Naive thymus-derived CD4-positive, alpha-beta T cell (primary cell): ENCODE measurements around the gene RGS5. TPM values are rescaled to one million over a fixed set of nuclear protein-coding genes. Genes with fewer than 3 reads are reported as not detected.

Source experiments
- ATAC-seq: fragments of 150-1000 bp; cut with Tn5 transposase; 2 replicates; pipeline ENCODE4 v1.10.0; 2021; ENCODE audit warnings: mild to moderate bottlenecking, moderate library complexity
- CTCF ChIA-PET: fragments of 350-600 bp; sonication (Branson Sonifier 250); formaldehyde crosslinking; loops from one replicate; lab custom pipeline; 2021; ENCODE audit warnings: antibody characterized with exemption; lab: Charles Lee
- POLR2A ChIA-PET: fragments of 350-600 bp; sonication (Branson Sonifier 250); formaldehyde crosslinking; loops from one replicate; lab custom pipeline; 2021; ENCODE audit warnings: antibody characterized with exemption, inconsistent platforms; lab: Charles Lee
- DNase-seq, 9 donors: peaks; one replicate each; pipeline versions ENCODE4 v3.0.0 to v3.0.0-alpha.2; 2020 to 2022; ENCODE audit warnings: mixed read lengths in 1 of 9
- H3K27ac ChIP-seq: one replicate; pipeline ENCODE4 v1.7.0; 2013; ENCODE audit warnings: mild to moderate bottlenecking, low read depth, low read length, moderate library complexity
- H3K27me3 ChIP-seq, 2 donors: one replicate each; pipeline ENCODE4 v1.7.0; 2013; ENCODE audit warnings: low read length in 2 of 2, mild to moderate bottlenecking in 2 of 2, moderate library complexity in 2 of 2; ENCODE audit not compliant: control insufficient read depth in 2 of 2, insufficient read depth in 2 of 2
- H3K36me3 ChIP-seq, 3 experiments: 1 replicate in 2 of 3; 2 replicates in 1 of 3; pipeline ENCODE4 v1.7.0; 2013; ENCODE audit warnings: low read length in 3 of 3, mild to moderate bottlenecking in 3 of 3, moderate library complexity in 1 of 3; ENCODE audit not compliant: insufficient read depth in 3 of 3, control insufficient read depth in 2 of 3
- H3K4me1 ChIP-seq, 2 donors: one replicate each; pipeline ENCODE4 v1.7.0; 2013; ENCODE audit warnings: low read length in 2 of 2, mild to moderate bottlenecking in 2 of 2, moderate library complexity in 1 of 2; ENCODE audit not compliant: control insufficient read depth in 2 of 2, insufficient read depth in 2 of 2
- H3K4me3 ChIP-seq: 2 replicates; pipeline ENCODE4 v1.7.0; 2013; ENCODE audit warnings: mild to moderate bottlenecking, low read length
- H3K9me3 ChIP-seq, 3 experiments: 1 replicate in 2 of 3; 2 replicates in 1 of 3; pipeline ENCODE4 v1.7.0; 2013; ENCODE audit warnings: low read length in 3 of 3; ENCODE audit not compliant: control insufficient read depth in 2 of 3
- H3K27ac Mint-ChIP-seq, 9 donors: one replicate each; pipeline ENCODE4 v1.8.0; 2020 to 2022; ENCODE audit warnings: mixed read lengths in 9 of 9, mild to moderate bottlenecking in 8 of 9, moderate library complexity in 5 of 9, inconsistent platforms in 2 of 9
- H3K27me3 Mint-ChIP-seq, 5 donors: one replicate each; pipeline ENCODE4 v1.8.0; 2021 to 2022; ENCODE audit warnings: mixed read lengths in 5 of 5, mild to moderate bottlenecking in 1 of 5
- H3K36me3 Mint-ChIP-seq, 5 donors: one replicate each; pipeline ENCODE4 v1.8.0; 2020 to 2022; ENCODE audit warnings: mixed read lengths in 5 of 5, mild to moderate bottlenecking in 3 of 5, inconsistent platforms in 1 of 5
- H3K4me1 Mint-ChIP-seq, 7 donors: one replicate each; pipeline ENCODE4 v1.8.0; 2020 to 2022; ENCODE audit warnings: mixed read lengths in 7 of 7, mild to moderate bottlenecking in 3 of 7, inconsistent platforms in 1 of 7
- H3K4me3 Mint-ChIP-seq, 10 donors: one replicate each; pipeline ENCODE4 v1.8.0; 2020 to 2022; ENCODE audit warnings: mild to moderate bottlenecking in 10 of 10, mixed read lengths in 10 of 10, moderate library complexity in 6 of 10, inconsistent platforms in 2 of 10
- H3K9me3 Mint-ChIP-seq, 11 donors: one replicate each; pipeline ENCODE4 v1.8.0; 2020 to 2022; ENCODE audit warnings: mixed read lengths in 11 of 11, mild to moderate bottlenecking in 4 of 11, inconsistent platforms in 1 of 11, moderate library complexity in 1 of 11
- intact Hi-C, 2 donors: fragments of 100-400 bp; cut with micrococcal nuclease; formaldehyde crosslinking; loops; one replicate each; pipeline ENCODE4 v1.15.1; 2023
- polyA plus RNA-seq, 2 donors: library from polyadenylated mRNA; unstranded; fragments of 300-500 nt; fragmentation: Illumina TruSeq; gene quantifications; one replicate each; pipeline ENCODE4 v1.2.3, GENCODE V29; 2021
- total RNA-seq, 6 experiments: library from RNA in 5 of 6; stranded (reverse) in 5 of 6; gene quantifications; 1 replicate in 5 of 6; 2 replicates in 1 of 6; pipeline ENCODE4 v1.2.3 and lab custom pipeline; 2021 to 2026

Gene RGS5
- total and polyA plus RNA-seq, 7 experiments from 2014 or later = 0.50 to 7.6 (median 4.0) TPM

DNA sequence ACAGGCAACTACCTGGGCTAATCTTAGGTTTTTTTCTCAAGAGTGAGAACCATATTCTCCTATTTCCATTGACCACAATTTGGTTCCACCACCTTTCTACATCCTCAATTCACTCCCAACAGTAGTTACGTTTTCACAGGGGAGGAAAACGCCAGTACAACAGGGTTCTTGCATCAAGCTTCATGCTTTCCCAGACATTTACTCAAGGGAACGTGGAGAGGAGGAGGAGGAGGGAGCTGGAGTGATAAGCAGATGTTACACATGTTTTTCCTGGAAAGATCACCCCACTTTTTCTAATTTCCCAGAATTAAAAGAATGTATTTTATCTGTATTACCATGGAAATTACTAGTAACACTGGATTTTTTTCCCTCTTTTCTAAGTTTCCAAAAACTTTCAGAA lies 58.3 kb downstream of the RGS5 start:
- Mint-ChIP-seq H3K9me3 (no peaks in the 10 kb centered on the region), H3K27me3 (no peaks in the 10 kb centered on the region), H3K4me1 (no peaks in the 10 kb centered on the region), H3K36me3 (peaks cover 0 to 8% (median 0%) of the 10 kb centered on the region in 5 donors), H3K4me3 (no peak overlapping the region), H3K27ac (no peak overlapping the region)
- no peak overlapping the region for H3K4me3 ChIP-seq
- no peaks in the 10 kb centered on the region for H3K9me3 ChIP-seq
- intact Hi-C loops = no loop called here
- ATAC-seq = no peak
- CTCF ChIA-PET = no interaction called here
- no peak for DNase-seq
- H3K27me3 ChIP-seq = no peaks in the 10 kb centered on the region
- no peak overlapping the region for H3K27ac ChIP-seq
- POLR2A ChIA-PET = no interaction called here
- no peaks in the 10 kb centered on the region for H3K4me1 ChIP-seq
- no peaks in the 10 kb centered on the region for H3K36me3 ChIP-seq

- POLR2A ChIA-PET = no interaction called here
- Mint-ChIP-seq H3K4me3 (no peak overlapping the region), H3K27ac (no peak overlapping the region), H3K4me1 (no peaks in the 10 kb centered on the region), H3K36me3 (peaks cover 0 to 5% (median 0%) of the 10 kb centered on the region in 5 donors), H3K27me3 (peaks cover 0 to 4% (median 0%) of the 10 kb centered on the region in 5 donors), H3K9me3 (no peaks in the 10 kb centered on the region)
- Histone ChIP-seq H3K4me3 (no peak overlapping the region), H3K36me3 (no peaks in the 10 kb centered on the region), H3K27me3 (no peaks in the 10 kb centered on the region), H3K4me1 (no peaks in the 10 kb centered on the region), H3K9me3 (no peaks in the 10 kb centered on the region), H3K27ac (no peak overlapping the region)
- DNase-seq (no peak), ATAC-seq (no peak)
- intact Hi-C loops = no loop called here
- CTCF ChIA-PET = no interaction called here
Observed at GRCh38 chr1:163142152-163142551, 60.6 kb downstream of the RGS5 start.

- no peak overlapping the region for H3K27ac ChIP-seq
- no peaks in the 10 kb centered on the region for H3K27me3 ChIP-seq
- intact Hi-C loops = no loop called here
- Mint-ChIP-seq H3K4me1 (no peaks in the 10 kb centered on the region), H3K27ac (no peak overlapping the region), H3K27me3 (peaks cover 0 to 4% (median 0%) of the 10 kb centered on the region in 5 donors), H3K9me3 (no peaks in the 10 kb centered on the region), H3K36me3 (no peaks in the 10 kb centered on the region), H3K4me3 (no peak overlapping the region)
- no peaks in the 10 kb centered on the region for H3K36me3 ChIP-seq
- ChIA-PET POLR2A (no interaction called here), CTCF (no interaction called here)
- ATAC-seq = no peak
- H3K4me3 ChIP-seq = no peak overlapping the region
- no peaks in the 10 kb centered on the region for H3K4me1 ChIP-seq
- DNase-seq = no peak
- H3K9me3 ChIP-seq = no peaks in the 10 kb centered on the region
Observed at GRCh38 chr1:163141556-163141955, 61.2 kb downstream of the RGS5 start.

- no peak overlapping the region for H3K4me3 Mint-ChIP-seq
- DNase-seq (no peak), ATAC-seq (no peak)
- Histone ChIP-seq H3K27ac (no peak overlapping the region), H3K27me3 (no peaks in the 10 kb centered on the region), H3K36me3 (no peaks in the 10 kb centered on the region), H3K4me3 (no peak overlapping the region), H3K4me1 (no peaks in the 10 kb centered on the region), H3K9me3 (no peaks in the 10 kb centered on the region)
- ChIA-PET CTCF (no interaction called here), POLR2A (no interaction called here)
- intact Hi-C loops = no loop called here
- H3K27ac Mint-ChIP-seq = no peak overlapping the region
- no peaks in the 10 kb centered on the region for H3K36me3 Mint-ChIP-seq
- no peaks in the 10 kb centered on the region for H3K4me1 Mint-ChIP-seq
- peaks cover 0 to 14% (median 8%) of the 10 kb centered on the region in 5 donors for H3K27me3 Mint-ChIP-seq
- peaks cover 0 to 2% (median 0%) of the 10 kb centered on the region in 11 donors for H3K9me3 Mint-ChIP-seq
Observed at GRCh38 chr1:163137556-163138265, 65.0 kb downstream of the RGS5 start.

DNA sequence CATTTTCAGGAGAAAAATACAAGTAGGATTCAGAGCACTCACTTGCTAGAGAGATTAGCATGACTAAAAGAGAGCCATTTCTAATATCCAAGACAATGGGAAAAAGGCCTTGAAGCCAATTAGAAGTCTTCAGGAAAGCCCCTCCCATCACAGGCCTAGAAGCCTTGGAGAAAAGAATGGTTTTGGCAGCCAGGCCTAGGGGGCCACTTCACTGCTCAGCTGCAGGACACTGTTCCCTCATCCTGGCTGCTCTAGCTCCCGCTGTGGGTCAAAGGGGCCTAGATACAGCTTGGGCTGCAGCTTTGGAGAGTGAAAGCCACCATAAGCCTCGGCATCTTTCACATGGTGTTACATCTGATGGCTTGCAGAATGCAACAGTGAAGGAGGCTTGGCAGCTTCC lies 70.7 kb downstream of the RGS5 start:
- H3K9me3 ChIP-seq = no peaks in the 10 kb centered on the region
- ChIA-PET POLR2A (no interaction called here), CTCF (no interaction called here)
- DNase-seq = no peak
- H3K27me3 ChIP-seq = no peaks in the 10 kb centered on the region
- no peaks in the 10 kb centered on the region for H3K4me1 Mint-ChIP-seq
- H3K36me3 ChIP-seq = no peaks in the 10 kb centered on the region
- H3K4me3 ChIP-seq = no peak overlapping the region
- no peak overlapping the region for H3K27ac Mint-ChIP-seq
- H3K27me3 Mint-ChIP-seq = peaks cover 0 to 15% (median 11%) of the 10 kb centered on the region in 5 donors
- H3K4me1 ChIP-seq = no peaks in the 10 kb centered on the region
- H3K4me3 Mint-ChIP-seq = no peak overlapping the region
- peaks cover 0 to 3% (median 0%) of the 10 kb centered on the region in 11 donors for H3K9me3 Mint-ChIP-seq
- no peak overlapping the region for H3K27ac ChIP-seq
- no peaks in the 10 kb centered on the region for H3K36me3 Mint-ChIP-seq
- intact Hi-C loops = no loop called here
- ATAC-seq = no peak

- Histone ChIP-seq H3K9me3 (no peaks in the 10 kb centered on the region), H3K27me3 (peaks cover 0 to 5% of the 10 kb centered on the region in 2 donors), H3K4me3 (no peak overlapping the region), H3K36me3 (no peaks in the 10 kb centered on the region), H3K27ac (no peak overlapping the region), H3K4me1 (no peaks in the 10 kb centered on the region)
- POLR2A ChIA-PET = no interaction called here
- Mint-ChIP-seq H3K27ac (no peak overlapping the region), H3K4me3 (no peak overlapping the region), H3K27me3 (peaks cover 9 to 16% (median 10%) of the 10 kb centered on the region in 5 donors), H3K4me1 (no peaks in the 10 kb centered on the region), H3K9me3 (peaks cover 0 to 3% (median 0%) of the 10 kb centered on the region in 11 donors), H3K36me3 (no peaks in the 10 kb centered on the region)
- intact Hi-C loops = no loop called here
- DNase-seq (no peak), ATAC-seq (no peak)
- CTCF ChIA-PET = no interaction called here
Observed at GRCh38 chr1:163130225-163130856, 72.4 kb downstream of the RGS5 start.

DNA sequence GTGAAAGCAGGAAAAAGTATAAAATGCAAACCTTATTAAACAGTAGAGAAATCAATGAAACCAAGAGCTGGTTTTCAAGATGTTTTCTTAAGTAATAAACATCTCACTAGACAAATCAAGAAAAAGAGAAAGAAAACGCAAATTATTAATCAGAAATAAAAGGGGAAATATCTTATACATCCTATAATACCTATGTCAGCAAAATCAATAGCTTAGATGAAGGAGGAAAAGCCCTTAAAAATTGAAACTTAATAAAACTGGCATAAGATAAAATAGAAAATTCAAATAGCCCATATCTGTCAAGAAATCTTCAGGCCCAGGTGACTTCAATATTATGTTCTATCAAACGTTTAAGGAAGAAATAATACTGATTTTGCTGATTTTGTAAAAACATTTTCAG lies 74.4 kb downstream of the RGS5 start:
- Mint-ChIP-seq H3K9me3 (peaks cover 0 to 3% (median 0%) of the 10 kb centered on the region in 11 donors), H3K4me1 (no peaks in the 10 kb centered on the region), H3K27ac (no peak overlapping the region), H3K27me3 (peaks cover 17 to 28% (median 21%) of the 10 kb centered on the region in 5 donors), H3K36me3 (no peaks in the 10 kb centered on the region), H3K4me3 (no peak overlapping the region)
- intact Hi-C loops = no loop called here
- H3K9me3 ChIP-seq = no peaks in the 10 kb centered on the region
- no peaks in the 10 kb centered on the region for H3K4me1 ChIP-seq
- POLR2A ChIA-PET = no interaction called here
- no peak overlapping the region for H3K4me3 ChIP-seq
- no peak overlapping the region for H3K27ac ChIP-seq
- peaks cover 0 to 5% of the 10 kb centered on the region in 2 donors for H3K27me3 ChIP-seq
- CTCF ChIA-PET = no interaction called here
- no peaks in the 10 kb centered on the region for H3K36me3 ChIP-seq
- ATAC-seq (no peak), DNase-seq (no peak)
